ENCODE data around the gene NECTIN1.

The NECTIN1 gene

DNA sequence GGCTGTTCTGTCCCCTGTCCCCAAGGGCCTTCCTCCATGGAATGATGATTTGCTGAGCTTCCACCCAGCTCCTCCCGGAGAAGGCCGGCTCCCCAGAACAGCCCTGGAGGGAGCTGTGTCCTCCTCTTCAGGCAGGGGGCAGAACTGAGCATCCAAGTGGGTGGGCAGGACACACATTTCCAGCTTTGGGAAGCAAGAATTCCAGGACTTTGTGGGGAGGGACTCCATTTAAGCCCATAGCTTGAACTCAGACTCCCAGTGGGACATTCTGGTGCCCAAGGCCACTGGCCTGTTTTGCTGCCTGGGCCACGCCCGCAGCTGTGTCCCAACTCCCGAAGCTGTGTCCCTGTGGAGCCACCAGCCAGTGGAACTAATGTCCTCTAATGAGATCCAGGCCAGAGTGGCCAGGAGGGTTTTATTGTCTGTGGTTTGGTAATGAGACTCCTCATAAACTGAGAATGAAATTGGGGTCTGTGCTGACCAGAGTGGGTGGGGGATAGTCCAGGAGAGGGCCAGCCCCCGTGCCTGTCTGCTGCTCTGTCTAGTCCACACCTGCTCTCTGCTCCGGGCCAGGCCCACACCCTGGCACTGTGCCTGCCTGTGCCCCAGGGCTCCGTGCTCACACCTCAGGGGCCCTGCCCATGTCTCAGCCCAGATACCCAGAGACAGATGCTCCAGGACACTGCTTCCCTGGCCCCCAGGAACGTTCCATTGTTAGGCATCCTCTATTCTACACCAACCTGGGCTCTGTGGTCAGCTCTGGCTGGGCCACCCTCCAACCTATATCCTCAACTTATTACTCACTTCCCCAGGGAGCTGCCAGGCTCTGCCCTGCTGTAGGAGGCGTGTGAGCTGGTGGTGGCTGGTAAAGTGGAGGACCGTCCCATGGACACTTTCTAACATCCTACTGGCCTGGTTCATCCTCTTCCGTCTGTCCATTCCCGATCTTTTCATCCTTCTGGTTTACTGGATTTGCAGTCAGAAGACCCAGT is 7.6 kb downstream of the NECTIN1 start:
- peak; percentile 56 for DNase-seq (ENCODE audit: low read depth)
- TF ChIP-seq, protein P1, sequence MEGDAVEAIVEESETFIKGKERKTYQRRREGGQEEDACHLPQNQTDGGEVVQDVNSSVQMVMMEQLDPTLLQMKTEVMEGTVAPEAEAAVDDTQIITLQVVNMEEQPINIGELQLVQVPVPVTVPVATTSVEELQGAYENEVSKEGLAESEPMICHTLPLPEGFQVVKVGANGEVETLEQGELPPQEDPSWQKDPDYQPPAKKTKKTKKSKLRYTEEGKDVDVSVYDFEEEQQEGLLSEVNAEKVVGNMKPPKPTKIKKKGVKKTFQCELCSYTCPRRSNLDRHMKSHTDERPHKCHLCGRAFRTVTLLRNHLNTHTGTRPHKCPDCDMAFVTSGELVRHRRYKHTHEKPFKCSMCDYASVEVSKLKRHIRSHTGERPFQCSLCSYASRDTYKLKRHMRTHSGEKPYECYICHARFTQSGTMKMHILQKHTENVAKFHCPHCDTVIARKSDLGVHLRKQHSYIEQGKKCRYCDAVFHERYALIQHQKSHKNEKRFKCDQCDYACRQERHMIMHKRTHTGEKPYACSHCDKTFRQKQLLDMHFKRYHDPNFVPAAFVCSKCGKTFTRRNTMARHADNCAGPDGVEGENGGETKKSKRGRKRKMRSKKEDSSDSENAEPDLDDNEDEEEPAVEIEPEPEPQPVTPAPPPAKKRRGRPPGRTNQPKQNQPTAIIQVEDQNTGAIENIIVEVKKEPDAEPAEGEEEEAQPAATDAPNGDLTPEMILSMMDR (IDR thresholded peaks at IDR 0.05; ENCODE audit: insufficient read depth, low read depth, low read length, missing control alignments) = peak; percentile 62
- peak overlapping the region; percentile 0 for H3K4me3 ChIP-seq (ENCODE audit: low read length)

DNA sequence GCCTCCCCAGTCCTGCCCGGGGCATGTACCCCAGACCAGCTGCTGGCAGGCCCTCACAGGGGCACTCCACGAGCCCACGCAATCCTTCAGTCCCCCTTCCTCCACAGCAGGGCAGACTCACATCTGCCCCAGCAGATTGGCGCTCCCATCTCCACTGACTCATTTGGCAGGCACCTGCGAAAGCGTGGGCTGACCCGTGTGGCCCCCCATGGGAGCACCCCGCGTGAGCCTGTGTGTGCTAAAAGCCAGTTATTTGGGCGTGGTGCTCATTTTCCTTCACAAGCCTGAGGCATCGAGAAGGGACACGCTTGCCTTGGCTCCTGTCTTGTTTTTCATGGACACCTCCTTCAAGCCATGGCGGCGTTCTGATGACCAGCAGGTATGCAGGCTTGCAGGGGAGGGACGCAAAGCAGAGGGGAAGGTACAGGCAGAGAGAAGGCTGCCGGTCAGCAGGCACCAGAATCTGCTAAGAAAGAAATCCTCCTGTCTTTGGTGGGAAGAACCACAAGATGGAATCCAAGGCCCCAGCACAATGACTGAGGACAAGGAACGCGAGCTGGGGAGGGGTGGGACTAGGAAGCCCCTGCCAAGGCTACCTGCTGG is 8.6 kb downstream of the NECTIN1 start:
- TF ChIP-seq, protein P1 (IDR thresholded peaks at IDR 0.05; ENCODE audit: insufficient read depth, low read depth, low read length, missing control alignments) = no peak
- no peak overlapping the region for H3K4me3 ChIP-seq (ENCODE audit: low read length)
- DNase-seq (ENCODE audit: low read depth) = peak; percentile 47

DNA sequence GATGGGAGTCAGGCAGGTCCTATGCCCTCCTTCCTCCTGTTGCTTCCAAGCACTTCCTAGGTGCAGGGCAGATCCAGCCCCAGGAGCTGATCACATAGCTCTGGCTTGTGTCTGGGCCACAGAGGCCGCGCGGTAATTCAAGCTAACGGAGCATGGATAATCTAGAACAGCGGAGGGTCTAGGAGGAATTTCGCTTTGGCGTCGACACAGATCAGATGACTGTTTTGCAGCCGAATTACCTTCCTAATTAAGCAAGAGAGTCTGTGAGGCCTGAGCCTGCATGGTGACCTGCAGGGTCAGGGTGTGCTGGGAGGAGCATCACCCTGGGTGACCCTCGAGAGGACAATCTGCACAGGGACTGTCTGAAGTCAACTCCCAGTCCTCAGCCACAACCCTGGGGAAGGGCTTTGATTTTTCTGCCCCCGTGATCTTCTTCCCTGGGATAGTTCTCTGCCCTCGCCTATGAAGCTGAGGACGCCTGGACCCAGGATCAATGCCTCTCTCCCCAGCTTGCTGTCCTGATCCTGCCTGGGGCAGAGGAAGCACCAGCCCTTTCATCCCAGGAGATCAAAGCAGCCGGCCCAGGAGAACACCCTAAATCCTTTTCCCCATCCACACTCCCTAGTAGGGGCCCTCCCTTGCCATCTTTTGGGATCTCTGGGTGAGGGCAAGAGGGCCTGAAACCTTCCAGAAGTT is 11.0 kb downstream of the NECTIN1 start:
- no peak overlapping the region for H3K4me3 ChIP-seq (ENCODE audit: low read length)
- no peak for DNase-seq (ENCODE audit: low read depth)

DNA sequence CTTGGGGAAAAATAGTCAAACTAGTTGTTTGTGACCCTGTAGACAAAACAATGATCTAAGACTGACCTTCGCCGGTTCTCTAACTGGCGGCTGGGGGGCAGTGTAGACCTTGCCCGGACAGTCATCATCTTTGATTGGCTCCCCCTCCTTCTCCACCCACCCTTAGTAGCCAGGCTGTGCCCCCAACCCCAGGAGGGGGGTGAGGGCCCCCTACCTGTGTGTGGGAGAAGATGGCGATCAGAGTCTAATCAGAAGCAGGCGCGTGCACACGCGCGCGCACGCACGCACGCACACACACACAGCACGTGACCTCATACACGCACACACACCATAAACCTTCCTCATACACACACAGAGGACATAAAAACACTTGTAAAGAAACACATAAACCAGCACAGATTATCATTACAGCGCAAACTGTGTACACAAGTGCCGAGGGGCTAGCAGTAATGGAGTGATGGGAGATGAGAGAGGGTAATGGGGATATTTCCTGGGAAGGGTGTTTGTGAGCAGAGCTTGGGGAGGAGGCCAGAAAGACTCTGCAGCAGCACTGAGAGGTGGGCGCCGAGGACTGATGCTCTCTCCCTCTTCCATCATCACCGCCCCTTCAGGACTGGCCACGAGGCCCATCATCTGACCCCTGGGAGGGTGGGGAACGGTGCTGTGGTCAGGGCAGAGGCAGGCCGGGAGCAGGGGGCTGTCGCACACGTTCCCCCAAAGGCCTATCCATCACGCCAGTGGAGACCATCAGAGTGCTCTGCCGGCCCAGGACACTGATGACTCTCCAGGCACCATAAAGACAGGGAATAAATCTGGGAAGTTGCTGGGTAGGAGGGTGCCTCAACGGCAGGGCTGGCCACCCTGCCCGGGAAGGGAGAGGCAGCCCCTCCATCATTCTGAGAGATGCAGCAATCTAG is 12.2 kb downstream of the NECTIN1 start:
- DNase-seq (ENCODE audit: low read depth) = no peak
- H3K4me3 ChIP-seq (ENCODE audit: low read length) = no peak overlapping the region
- TF ChIP-seq, protein P1 (IDR thresholded peaks at IDR 0.05; ENCODE audit: insufficient read depth, low read depth, low read length, missing control alignments) = no peak

More for the DNA sequence above, 11.0 kb downstream of the NECTIN1 start:
- TF ChIP-seq, protein P1 (IDR thresholded peaks at IDR 0.05; ENCODE audit: insufficient read depth, low read depth, low read length, missing control alignments) = no peak

DNA sequence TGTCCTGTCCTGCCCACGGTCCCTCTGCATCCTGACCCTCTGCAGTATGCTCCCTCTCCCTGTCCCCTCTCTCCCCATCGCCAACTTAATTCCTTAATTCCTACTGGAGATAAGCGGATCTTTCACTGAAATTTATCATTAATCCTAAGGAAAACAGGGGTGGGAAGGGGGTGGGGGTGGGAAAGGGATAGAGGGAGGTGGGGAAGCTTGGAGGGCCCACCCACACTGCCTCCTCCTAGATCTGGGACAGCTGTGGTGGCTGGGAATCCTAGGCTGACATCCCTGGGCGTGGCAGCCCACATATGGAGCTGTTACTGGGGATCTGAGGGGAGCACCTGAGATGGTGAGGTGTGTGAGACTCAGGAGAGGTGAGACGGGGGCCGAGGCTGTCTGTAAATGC is 14.4 kb downstream of the NECTIN1 start:
- TF ChIP-seq, protein P1 (IDR thresholded peaks at IDR 0.05; ENCODE audit: insufficient read depth, low read depth, low read length, missing control alignments) = no peak
- no peak for DNase-seq (ENCODE audit: low read depth)
- no peak overlapping the region for H3K4me3 ChIP-seq (ENCODE audit: low read length)

DNA sequence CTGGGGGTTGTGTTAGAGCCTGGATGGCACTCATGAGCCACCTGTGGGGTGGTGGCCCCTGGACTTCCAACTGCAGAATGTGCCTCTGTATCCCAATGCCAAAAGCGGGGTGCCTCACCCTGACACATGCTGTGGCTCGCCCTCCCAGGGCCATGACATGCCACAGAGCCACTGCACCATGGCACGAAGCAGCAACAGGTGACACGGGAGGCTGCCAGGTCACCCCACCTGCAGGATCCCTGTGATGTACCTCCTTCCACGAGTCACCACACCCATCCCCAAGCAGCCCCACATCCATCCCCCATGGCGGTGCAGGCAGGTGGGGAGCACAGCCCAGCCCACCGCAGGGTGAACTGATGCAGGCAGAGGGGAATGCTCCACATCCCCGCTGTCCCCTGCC is 14.8 kb downstream of the NECTIN1 start:
- no peak overlapping the region for H3K4me3 ChIP-seq (ENCODE audit: low read length)
- TF ChIP-seq, protein P1 (IDR thresholded peaks at IDR 0.05; ENCODE audit: insufficient read depth, low read depth, low read length, missing control alignments) = no peak
- no peak for DNase-seq (ENCODE audit: low read depth)

All from epithelial cell of esophagus (primary cell).